MV-4-11 (cell line): ENCODE results near the gene ZFPM1.
"Not testable (repeated sequence)": the region's sequence is repeated elsewhere in the genome, so short reads cannot be mapped to it uniquely, and the experiment has no call there.

Experiments used
- DNase-seq: peaks from one replicate; lab custom pipeline; 2025; lab: John Stamatoyannopoulos, UW

The ZFPM1 gene

DNA sequence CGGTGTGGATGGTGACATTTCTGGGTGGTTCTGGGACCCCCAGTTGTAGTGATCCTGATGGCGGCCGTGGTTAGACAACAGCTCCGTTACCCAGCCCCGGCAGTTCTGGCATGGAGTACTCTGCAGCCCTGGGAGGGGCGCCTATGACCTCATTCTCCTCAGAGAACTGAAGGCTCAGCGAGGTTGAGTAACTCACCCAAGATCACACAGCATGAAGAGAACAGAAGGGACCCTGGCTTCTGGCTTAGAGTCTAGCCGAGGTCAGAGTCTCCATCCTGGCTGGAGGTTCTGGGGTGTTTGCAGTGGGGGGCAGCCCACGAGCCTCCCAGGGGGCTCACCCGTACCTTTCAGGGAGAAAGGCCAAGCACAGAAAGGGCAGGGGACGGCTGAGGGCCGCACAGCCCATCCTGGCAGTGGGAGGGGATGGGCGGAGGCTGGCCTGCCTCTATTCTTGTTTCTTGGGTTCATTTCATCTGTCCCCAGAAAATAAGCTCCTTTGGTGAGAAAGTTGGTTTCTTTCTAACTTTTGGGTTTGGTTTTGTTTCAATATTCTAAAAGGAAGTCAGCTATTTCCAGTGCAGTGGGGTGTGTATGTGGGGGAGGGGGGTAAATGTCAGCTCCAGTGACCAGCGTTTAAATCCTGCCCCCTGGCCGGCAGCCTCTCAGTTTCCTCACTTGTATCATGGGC is 13.2 kb downstream of the ZFPM1 start:
- DNase-seq, result peak; percentile 29

DNA sequence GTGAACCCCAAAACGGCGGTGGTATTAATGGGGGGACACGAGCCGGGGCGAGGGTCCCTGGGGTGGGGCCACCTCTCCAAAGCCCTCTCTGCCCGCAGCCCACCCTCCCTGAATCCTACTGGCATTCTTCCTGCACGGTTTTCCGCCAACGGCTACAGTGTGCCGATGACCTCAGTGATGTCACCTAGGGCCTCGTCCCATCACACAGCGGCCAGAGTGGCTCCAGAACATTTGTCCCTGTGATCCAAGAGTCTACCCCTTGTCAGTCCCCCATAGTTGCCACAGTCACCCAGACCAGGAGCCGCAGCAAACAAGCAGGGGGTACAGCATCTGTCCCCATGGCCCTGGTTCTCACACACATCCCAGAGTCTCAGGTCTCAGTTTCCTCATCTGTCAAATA is 13.9 kb downstream of the ZFPM1 start:
- no peak for DNase-seq

DNA sequence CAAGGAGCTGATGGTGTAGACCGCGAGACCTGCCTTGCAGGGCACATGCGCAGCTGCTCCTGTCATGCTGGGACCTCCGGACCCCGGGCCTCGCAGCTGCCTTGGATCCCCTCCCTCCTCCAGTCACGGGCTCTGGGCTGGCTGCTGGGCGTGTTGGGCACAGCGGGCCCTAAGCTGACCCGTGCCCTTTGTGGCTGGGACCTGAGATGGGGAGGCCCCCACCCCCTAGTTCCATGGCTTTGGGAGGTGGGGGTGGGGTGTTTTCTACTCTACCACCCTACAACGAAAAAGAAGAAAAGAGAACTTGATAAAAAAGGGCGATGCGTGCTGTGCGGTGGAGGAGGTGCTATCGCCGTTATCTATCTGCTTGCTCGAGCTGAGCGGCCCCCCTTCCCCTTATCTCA is 14.5 kb downstream of the ZFPM1 start:
- DNase-seq, result no peak

DNA sequence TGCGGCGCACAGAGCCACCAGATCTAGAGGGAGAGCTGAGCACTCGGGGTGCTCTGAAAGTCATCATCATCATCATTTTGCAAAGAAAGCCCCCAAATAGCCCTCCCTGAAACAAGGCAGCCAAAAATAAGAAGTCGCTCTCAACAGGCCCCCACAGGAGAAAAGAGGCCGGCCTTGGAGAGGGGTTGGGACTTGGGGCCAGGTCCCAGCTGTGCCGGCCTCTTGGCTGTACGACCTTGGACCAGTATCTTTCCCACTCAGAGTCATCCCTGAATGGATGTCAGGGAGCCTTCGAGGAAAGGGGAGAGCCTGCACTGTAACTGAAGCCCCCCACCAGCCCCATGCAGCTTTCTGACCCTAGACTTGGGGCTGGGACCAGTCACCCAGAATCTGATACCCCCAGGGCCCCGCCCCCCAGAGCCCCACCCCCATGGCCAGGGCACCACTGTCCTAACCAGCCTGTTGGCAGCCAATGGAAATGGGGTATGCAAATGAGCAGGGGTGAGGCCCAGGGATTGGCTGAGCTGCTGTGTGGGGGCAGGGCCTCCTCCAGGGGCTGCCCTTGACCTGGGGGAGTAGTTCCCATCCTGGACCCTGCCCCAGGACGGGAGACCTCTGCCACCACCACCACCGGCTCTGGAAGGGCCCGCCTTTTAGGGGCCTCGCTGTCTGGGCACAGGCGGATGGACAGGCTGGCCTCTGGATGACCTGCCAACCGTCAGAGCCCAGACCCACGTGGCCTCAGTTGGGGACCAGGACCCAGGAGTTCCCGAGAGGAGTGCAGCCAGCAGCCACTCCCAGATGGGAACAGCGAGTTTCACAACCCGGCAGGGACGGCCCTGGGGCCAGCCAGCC is 15.4 kb downstream of the ZFPM1 start:
- peak; percentile 72 for DNase-seq

DNA sequence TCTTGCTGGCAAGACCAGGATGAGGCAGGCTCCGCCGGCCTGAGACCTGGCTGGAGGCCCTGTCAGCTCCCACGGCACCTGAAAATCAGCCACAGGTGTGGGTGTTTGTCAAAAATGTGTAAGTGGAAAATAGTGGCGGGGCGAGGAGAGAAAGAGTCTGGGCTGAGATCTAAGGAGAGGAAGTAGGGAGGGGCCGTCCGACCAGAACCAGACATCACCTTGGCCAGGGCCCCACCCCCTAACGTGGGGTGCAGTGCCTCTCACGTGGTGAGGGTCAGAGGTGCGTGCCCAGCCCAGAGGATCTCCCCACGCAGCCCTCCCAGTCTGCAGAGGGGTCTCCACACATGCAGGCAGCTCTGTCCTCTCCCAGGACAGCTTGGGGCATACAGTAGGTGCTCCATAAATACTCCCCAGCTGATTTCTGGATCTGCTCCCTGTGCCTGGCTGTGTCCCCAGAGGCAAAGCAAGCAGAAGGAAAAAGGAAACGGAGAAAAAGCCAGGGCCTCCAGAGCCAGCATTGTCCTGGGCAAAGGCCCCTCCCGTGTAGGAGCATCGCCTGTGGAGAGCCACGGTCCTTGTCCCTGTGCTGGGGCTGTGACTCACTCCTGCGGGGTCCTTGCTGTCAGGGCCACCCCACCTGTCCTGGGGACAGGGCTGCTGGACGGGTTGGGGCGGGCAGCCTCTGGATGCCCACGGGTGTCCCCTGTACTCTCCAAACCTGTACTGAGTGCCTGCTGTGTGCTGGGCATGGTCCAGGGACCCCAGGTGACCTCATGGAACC is 16.7 kb downstream of the ZFPM1 start:
- DNase-seq, result no peak

DNA sequence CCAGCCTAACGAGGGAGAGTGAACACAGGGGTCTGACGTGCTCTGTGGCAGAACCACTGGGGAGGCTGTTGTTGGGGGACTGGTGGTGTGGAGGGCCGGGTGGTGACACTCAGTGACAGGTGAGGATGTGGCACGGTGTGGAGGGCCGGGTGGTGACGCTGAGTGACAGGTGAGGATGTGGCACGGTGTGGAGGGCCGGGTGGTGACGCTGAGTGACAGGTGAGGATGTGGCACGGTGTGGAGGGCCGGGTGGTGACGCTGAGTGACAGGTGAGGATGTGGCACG is 17.3 kb downstream of the ZFPM1 start:
- not testable (repeated sequence) for DNase-seq

DNA sequence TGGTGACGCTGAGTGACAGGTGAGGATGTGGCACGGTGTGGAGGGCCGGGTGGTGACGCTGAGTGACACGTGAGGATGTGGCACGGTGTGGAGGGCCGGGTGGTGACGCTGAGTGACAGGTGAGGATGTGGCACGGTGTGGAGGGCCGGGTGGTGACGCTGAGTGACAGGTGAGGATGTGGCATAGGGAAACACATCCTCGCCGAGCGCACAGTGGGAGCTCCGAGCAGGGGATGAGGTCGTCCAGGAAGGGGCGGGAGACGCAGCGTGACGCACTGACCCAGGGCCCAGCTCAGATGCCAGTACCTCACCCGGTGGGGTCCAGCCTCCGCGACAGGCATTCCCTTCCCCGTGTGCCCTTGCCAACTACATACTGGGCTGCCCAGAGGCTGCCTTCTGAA is 17.6 kb downstream of the ZFPM1 start:
- DNase-seq, result not testable (repeated sequence)

DNA sequence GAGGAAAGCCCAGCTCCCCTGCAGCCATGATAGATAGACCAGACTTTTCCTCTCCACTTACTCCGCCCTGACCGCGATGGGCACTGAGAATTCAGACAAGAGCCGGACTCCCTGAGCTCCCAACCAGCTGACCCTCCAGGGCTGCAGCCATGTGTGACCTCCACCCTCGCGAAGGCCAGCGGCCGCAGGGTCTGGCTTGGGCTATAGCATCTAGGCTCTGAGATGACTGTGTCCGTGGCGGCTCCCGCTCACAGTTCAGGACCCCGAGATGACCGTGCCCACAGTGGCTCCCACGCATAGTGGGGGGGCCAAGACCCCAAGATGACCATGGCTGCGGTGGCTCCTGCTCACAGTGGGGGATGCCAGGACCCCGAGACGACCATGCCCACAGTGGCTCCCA is 18.0 kb downstream of the ZFPM1 start:
- DNase-seq, result no peak

DNA sequence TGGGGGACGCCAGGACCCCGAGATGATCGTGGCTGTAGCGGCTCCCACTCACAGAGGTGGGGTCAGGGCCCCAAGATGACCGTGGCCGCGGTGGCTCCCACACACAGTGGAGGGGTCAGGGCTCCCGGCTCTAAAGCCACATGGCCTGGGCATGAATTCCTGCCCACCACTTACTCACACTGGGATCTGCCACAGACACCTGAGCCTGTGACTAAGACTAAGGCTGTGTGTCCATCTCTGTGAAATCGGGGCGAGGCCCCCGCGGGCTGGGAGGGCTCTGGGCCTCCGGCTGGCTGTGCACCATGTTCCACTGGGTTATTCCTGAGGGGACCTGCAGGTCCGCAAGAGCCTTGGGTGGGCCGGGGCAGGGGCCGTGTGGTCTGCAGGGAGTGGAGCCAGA is 18.5 kb downstream of the ZFPM1 start:
- no peak for DNase-seq

DNA sequence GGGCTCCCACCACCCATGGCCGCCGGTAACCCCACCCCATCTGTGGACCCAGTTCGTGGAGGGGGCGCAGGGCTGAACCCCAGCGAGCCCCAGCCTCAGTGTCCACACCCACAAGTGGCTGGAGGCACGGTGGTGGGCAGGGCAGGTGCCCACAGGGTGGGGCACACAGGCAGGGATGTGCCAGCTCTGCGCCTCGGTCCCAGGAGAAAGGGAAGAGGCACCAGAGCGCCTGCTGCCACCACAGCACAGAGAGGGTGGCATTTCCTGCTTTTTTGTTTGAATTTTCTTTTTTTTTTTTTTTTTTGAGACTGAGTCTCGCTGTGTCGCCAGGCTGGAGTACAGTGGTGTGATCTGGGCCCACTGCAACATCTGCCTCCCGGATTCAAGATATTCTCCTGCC is 19.0 kb downstream of the ZFPM1 start:
- DNase-seq, result peak; percentile 15

DNA sequence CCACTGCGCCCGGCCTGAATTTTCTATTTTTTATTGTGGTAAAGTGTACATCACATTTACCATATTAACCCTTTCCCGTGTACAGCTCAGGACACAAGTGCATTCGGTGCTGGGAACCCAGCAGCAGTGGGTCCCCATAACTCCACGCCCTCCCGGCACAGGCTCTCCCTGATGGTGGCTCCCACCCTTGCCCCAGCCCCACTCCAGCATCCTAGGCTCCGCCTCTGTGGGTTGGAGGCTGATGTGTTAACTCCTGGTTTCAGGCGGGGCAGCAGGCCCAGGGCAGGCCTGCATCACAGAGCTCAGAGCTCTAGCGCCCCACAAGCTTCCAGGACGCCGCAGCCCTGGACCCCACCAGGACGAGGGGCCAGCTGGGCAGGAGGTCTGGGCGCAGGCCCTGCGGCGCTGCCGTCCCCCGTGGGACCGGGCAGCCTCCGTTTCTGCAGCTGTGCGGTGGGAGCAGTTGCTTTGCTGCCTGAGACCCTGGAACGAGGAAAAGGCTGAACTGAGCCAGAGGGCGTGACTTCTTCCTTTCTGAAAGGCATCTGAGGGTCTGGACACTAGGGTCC is 19.6 kb downstream of the ZFPM1 start:
- peak; percentile 31 for DNase-seq

DNA sequence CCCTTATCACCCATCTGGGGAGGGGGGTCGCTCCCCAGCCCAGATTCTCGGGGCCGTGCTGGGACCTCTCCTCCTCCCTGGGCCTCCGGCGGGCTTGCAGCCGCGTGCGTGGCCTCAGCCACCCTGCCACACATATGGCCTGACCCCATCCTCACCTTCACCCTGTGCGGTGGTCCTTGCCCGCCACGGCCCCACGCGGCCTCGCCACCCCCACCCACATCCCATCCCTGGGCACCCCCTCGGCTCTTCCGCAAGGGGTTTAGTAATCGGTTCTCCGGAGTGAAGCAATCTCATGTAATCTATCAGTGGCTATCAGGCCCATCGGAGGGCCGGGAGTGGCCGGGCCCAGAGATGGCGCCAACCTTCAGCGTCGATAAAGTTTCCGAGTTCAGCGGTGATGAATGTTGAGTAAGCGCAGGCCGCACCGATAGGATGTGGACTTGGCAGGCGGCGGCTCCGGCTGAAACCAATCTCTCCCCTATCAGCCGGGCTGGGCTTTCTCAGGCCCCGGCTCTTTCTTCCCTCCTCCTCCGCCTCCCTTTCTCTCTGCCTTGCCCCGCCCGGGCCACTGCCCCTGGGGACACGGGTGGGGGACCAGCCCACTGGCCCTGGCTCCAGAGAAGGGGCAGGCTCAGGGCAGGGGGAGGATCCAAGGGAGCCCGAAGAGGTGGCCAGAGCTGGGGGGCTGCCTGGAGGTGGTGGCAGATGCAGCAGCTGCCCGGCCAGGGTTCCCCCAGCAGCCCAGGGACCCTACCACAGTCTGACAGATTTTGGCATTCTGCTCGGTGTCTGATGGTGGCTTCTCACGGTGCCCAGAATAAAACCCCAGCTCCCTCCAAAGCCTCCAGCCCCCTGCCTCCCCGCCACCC is 20.8 kb downstream of the ZFPM1 start:
- no peak for DNase-seq

DNA sequence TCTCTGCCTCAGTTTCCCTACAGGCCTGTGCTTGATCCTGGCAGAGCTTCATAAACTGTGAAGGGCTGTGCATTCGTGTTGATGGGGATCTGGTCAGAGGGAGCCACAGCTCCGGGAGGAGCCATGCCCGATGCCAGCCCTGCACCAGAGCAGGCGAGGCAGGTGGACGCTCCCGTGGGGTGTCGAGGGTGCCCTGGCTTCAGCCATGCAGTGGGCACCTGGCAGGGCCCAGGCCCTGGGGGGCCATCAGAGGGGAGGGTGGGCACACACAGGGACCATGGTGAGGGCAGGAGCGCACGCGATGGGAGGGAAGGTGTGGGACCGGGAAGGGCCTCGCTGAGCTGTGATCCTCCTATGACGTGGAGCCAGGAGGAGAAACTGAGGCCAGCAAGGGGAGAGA is 22.0 kb downstream of the ZFPM1 start:
- DNase-seq, result no peak

DNA sequence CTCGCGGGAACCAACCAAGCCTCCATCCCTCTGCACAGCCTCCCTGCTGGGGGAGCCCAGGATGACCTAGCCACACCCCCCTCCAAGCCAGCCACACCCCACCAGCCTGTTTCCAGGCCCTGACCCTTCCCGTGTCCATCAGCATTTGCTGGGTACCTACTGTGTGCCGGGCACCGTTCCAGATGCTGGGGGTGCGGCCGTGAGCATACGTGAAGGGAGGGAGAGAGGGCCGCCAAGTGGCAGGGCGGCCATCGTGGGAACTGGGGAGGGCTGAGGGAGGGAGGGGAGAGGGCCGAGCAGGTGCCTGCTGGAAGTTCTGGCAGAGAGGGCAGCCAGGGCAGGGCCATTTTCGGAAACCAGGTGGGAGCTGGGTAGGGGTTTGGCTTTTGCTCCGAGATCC is 23.1 kb downstream of the ZFPM1 start:
- DNase-seq, result no peak

DNA sequence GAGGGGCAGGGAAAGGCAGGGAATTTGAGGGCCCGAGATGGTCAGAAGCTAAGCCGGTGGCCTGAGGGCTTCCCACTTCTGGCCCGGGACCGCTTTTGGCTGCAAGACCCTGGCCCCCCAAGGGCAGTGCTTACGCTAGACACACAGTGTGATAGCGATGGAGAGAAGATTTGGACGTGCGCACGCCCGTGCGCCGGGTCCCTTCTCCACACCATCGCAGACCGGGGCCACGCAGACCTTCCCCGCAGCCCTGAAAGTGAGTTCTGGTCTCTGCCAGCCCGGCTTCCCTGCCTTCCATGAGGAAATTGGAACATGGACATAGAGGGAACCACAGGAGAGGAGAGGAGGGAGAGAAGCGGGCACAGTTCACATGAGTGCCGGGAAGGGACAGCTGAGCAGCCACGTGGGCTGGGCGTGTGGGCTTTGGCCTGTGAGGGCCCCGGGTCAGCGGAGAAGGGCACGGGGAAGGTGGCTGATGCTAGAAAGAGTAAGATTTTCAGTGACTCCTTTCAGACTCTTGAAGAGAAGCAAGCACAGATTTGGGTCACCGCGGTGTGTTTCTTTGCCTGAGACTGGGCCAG is 23.8 kb downstream of the ZFPM1 start:
- no peak for DNase-seq

DNA sequence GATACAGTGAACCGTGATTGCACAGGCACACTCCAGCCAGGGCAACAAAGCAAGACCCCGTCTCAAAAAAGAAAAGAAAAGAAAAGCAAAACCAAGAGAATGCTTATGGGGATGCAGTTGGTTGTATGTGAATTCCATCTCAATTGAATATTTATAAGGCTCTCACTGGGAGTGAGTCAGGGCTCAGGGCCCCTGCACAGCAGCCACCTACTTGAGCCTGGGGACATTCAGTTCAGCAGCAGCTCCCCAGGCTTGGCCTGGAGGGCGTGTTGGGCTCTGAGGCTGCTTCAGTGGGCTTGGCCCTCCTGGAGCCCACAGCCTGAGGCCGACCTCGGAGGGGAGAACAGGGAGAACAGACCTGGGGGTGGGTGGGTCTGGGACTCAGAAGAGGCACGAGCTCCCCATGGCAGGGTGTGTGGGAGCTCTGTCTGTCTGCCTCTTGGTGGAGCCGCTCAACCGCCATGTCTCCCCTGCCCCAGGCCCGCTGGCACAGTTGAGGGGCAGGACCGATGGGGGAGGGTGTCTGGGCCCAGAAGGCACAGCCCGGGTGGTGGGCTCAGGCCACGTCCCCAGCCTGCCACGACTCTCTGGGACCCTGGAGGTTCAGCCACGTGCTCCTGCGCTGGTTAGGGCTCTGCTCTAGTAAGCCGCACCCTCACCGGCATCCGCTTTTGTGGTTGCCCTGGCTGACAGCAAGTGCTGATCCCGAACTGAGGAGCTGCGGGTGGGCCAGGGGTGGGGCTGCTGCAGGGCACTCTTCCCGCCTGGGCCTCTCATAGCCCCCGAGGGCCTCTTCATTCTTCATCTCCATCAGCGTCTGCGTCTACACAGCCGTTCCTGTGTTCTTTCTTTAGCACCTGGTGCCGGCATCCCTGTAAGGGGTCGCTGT is 24.8 kb downstream of the ZFPM1 start:
- DNase-seq, result peak; percentile 41

DNA sequence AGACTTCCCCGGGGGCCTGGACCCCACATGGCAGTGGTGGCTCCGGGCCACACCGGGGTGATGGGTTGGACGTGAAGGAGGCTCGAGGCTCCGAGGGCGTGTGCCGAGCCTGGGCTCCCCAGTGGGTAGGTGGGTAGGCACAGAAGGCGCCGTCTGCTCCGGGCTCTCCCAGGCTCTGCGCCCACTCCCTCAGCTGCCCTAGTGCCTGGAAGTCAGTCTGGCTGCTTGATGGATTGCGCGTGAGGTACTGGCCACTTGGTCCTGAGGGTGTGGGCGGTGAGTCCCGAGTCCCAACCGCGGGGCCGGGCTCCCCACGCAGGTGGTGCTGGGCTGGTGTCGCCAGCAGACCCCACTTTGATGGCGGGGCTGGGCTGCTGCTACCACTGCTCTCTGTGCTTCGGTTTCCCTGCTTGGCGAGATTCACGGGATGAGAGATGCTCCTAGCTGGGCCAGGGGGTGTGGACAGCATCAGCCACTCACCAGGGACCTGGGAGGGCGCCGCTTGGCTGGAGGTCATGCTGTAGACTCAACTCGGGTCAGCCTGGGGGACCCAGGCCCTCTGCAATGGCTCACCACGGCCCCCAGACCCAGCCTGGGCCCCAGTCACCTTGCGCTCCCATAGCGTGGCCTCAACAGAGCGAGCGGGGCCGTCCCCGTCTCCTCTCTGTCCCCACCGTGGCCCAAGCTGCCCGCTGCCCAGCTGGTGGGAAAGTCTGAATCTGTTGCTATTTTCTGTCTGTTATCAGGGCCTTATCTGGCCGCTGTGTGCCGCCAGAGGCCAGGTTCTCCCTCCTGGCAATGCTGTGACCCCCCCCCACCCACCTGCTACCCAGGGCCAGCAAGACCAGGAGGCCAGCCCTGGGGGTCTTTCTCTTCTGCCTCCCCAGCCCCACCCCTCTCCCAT is 26.1 kb downstream of the ZFPM1 start:
- no peak for DNase-seq

DNA sequence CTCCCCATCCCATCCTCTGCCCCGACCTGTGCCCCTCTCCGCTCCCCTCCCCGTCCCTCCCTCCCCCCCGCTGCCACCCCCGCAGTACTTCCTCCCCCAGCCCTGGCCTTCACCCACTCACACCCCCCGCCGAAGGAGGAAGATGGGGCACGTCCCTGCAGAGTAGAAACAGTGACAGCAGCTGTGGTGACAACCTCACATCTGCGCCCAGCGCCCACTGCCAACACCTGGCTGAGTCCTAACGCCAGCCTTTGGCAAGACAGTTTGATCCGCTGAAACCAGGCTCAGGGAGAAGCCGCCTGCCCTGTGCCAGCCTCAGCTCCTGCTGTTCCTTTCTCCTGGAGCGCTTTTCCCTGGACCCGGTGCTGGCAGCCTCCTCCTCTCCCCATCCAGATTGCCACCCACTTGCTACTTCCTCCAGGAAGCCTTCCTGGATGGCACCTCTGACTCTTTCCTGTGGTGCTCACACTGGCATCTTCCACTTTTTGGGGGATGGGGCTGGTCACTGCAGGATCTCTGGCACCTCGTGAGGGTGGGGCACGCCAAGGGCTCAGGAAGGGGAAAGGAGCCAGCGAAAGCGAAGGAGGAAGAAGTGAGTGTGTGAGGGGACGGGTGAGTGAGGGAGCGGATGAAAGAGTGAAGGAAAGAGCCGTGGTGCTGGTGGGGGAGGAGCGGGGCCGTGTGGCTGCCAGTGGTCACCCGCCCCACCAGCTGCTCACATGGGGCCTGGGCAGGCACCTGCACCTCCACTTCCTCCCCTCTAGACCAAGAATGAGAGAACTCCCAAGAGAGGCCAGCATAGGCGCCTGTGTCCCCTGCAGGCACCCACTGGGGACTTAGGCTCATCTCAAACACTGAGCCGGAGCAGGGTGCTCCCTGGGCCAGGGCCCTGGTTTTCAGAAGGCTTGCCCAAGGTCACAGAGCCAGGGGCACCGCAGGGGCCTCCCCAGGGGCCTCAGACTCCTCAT is 27.0 kb downstream of the ZFPM1 start:
- DNase-seq, result peak; percentile 53
